GM12875 (cell line): ENCODE results near the gene ASPG.

Experiments used
- H3K4me3 ChIP-seq: one replicate; pipeline ENCODE4 v1.5.1; 2011; ENCODE audit warnings: low read depth, low read length, control low read depth
- CTCF ChIP-seq: IDR thresholded peaks from 2 replicates; pipeline ENCODE4 v1.5.1; 2011; ENCODE audit warnings: low read depth, mild to moderate bottlenecking, control low read depth, inconsistent platforms, low read length, moderate library complexity, borderline replicate concordance; ENCODE audit not compliant: insufficient read depth

Gene ASPG

GRCh38 chr14:104062281-104062680, 23.2 kb upstream of the ASPG start:
- H3K4me3 ChIP-seq = no peak overlapping the region
- no peak for TF ChIP-seq CTCF

- no peak for TF ChIP-seq CTCF
These were observed 21.5 kb upstream of the ASPG start for GRCh38 chr14:104064003-104064402.

GRCh38 chr14:104066279-104066678, 19.2 kb upstream of the ASPG start:
- no peak for TF ChIP-seq CTCF
- H3K4me3 ChIP-seq = no peak overlapping the region

More at GRCh38 chr14:104064003-104064402, 21.5 kb upstream of the ASPG start:
- no peak overlapping the region for H3K4me3 ChIP-seq

- no peak overlapping the region for H3K4me3 ChIP-seq
- TF ChIP-seq CTCF = no peak
These were observed 18.7 kb upstream of the ASPG start for GRCh38 chr14:104066719-104067295.

- TF ChIP-seq CTCF = no peak
- no peak overlapping the region for H3K4me3 ChIP-seq
These were observed 16.0 kb upstream of the ASPG start for GRCh38 chr14:104069541-104069940.

GRCh38 chr14:104072586-104072985, 12.9 kb upstream of the ASPG start:
- TF ChIP-seq CTCF = no peak
- H3K4me3 ChIP-seq = no peak overlapping the region

GRCh38 chr14:104073764-104074163, 11.7 kb upstream of the ASPG start:
- TF ChIP-seq CTCF = no peak
- no peak overlapping the region for H3K4me3 ChIP-seq
